OCI-LY7 (cell line): ENCODE measurements around the gene CCDC110. TPM values are rescaled to one million over a fixed set of nuclear protein-coding genes. Genes with fewer than 3 reads are reported as not detected.
A peak's percentile ranks its signal among the peaks of the same experiment; 100 is the strongest.

Experiments
- BruUV-seq: library from RNA; stranded (reverse); fragments of 400-500 nt; replicated peaks from 2 replicates; lab custom pipeline; 2021; lab: Mats Ljungman, UMichigan
- CTCF ChIA-PET: fragments of 300-600 bp; sonication (Branson Sonifier 250); formaldehyde crosslinking; loops from one replicate; lab custom pipeline; 2022; ENCODE audit warnings: antibody characterized with exemption; ENCODE audit not compliant: unreplicated experiment; lab: Charles Lee
- POLR2A ChIA-PET: fragments of 300-600 bp; sonication (Branson Sonifier 250); formaldehyde crosslinking; loops from one replicate; lab custom pipeline; 2022; ENCODE audit warnings: antibody characterized with exemption; lab: Charles Lee
- DNase-seq: peaks from one replicate; pipeline ENCODE4 v3.0.0-alpha.2; 2015; ENCODE audit warnings: low spot score
- H2AFZ ChIP-seq: fragments of 200-600 bp; sonication (generic), shearing (Covaris generic); 2 replicates; pipeline ENCODE4 v1.6.1; 2014; ENCODE audit warnings: mild to moderate bottlenecking, antibody characterized with exemption, low read length, moderate library complexity
- H3K27ac ChIP-seq: fragments of 200-600 bp; sonication (generic); 2 replicates; pipeline ENCODE4 v1.5.1; 2014; ENCODE audit warnings: mixed run types, low read depth, mild to moderate bottlenecking, moderate library complexity, low read length, inconsistent platforms; ENCODE audit not compliant: poor library complexity, severe bottlenecking
- H3K36me3 ChIP-seq: fragments of 200-600 bp; sonication (generic); 2 replicates; pipeline ENCODE4 v1.6.1; 2014; ENCODE audit warnings: mild to moderate bottlenecking, antibody characterized with exemption, low read length, moderate library complexity, mixed read lengths; ENCODE audit not compliant: insufficient read depth
- H3K4me1 ChIP-seq: fragments of 200-600 bp; sonication (generic); 2 replicates; pipeline ENCODE4 v1.5.1; 2014; ENCODE audit warnings: mild to moderate bottlenecking, low read length; ENCODE audit not compliant: insufficient read depth, poor library complexity, severe bottlenecking
- H3K4me2 ChIP-seq: fragments of 200-600 bp; sonication (generic); 2 replicates; pipeline ENCODE4 v1.6.1; 2014; ENCODE audit warnings: mild to moderate bottlenecking, low read length
- H3K4me3 ChIP-seq: fragments of 200-600 bp; sonication (generic); 2 replicates; pipeline ENCODE4 v1.5.1; 2014; ENCODE audit warnings: mild to moderate bottlenecking, low read depth, low read length; ENCODE audit not compliant: poor library complexity, severe bottlenecking
- H3K79me2 ChIP-seq: fragments of 200-600 bp; sonication (generic); 2 replicates; pipeline ENCODE4 v1.6.1; 2016; ENCODE audit warnings: low read depth, mild to moderate bottlenecking, low read length, moderate library complexity, mixed read lengths; ENCODE audit not compliant: insufficient read depth
- H3K9me2 ChIP-seq: fragments of 200-600 bp; sonication (generic); 2 replicates; pipeline ENCODE4 v1.6.1; 2016; ENCODE audit warnings: mild to moderate bottlenecking, low read length, mixed read lengths; ENCODE audit not compliant: insufficient read depth
- H3K9me3 ChIP-seq: fragments of 200-600 bp; sonication (generic); 2 replicates; pipeline ENCODE4 v1.6.1; 2014; ENCODE audit warnings: mild to moderate bottlenecking, mixed run types, low read length, mixed read lengths
- H4K20me1 ChIP-seq: fragments of 200-600 bp; sonication (generic); 2 replicates; pipeline ENCODE4 v1.6.1; 2014; ENCODE audit warnings: mild to moderate bottlenecking, antibody characterized with exemption, low read length, moderate library complexity, mixed read lengths; ENCODE audit not compliant: insufficient read depth
- EZH2phosphoT487 ChIP-seq: fragments of 200-600 bp; sonication (generic); IDR thresholded peaks from 2 replicates; pipeline ENCODE4 v1.6.1; 2018; ENCODE audit warnings: low read depth, borderline replicate concordance, mild to moderate bottlenecking, mixed run types, antibody characterized with exemption, low read length, moderate library complexity, mixed read lengths
- intact Hi-C: fragments of 100-400 bp; cut with micrococcal nuclease; formaldehyde crosslinking; loops from one replicate; pipeline ENCODE4 v1.10.0; 2022; ENCODE audit not compliant: unreplicated experiment
- total RNA-seq, 2 experiments: library from RNA; depleted of rRNA in 1 of 2; stranded (reverse); fragments of >200 nt in 1 of 2; shearing (Covaris generic) in 1 of 2; gene quantifications; 2 replicates each; pipeline ENCODE4 v1.2.3, GENCODE V29; 2014 to 2022
- TF ChIP-seq, protein P1 (sequence below): fragments of 200-600 bp; sonication (generic); conservative IDR thresholded peaks from 2 replicates; pipeline ENCODE4 v1.5.1; 2014; ENCODE audit warnings: mild to moderate bottlenecking, antibody characterized with exemption, low read length, moderate library complexity, mixed read lengths

CCDC110 gene
- total RNA-seq, 2 experiments from 2014 or later = 1.7 to 12.0 TPM

DNA sequence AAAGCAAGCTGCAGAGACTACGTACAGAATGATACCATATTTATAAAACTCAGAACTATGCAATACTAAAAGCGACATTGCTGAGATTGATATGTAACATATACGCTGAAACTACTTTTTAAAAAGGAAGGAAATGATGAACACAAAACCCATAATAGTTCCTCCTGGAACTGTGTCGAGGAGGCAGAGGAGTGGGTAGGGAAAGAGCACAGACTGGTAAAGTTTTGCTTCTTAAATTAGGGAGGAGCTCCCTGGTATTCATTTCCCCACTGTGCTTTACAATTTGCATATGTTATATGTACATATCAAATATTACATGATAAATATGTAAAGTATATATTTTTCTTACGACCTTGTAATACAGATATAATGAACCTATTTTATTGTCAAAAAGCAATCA lies 59.7 kb downstream of the CCDC110 start:
- Histone ChIP-seq H3K4me2 (no peak overlapping the region), H3K9me3 (no peaks in the 10 kb centered on the region), H3K4me3 (no peak overlapping the region), H3K36me3 (peaks cover 68% of the 10 kb centered on the region), H2AFZ (no peak overlapping the region), H3K79me2 (no peaks in the 10 kb centered on the region), H3K4me1 (peaks cover 25% of the 10 kb centered on the region), H3K9me2 (peaks cover 5% of the 10 kb centered on the region; the same call in 1 of the 2 replicates), H4K20me1 (no peaks in the 10 kb centered on the region), H3K27ac (no peak overlapping the region)
- DNase-seq = no peak
- intact Hi-C loops = loop anchor here (5.0 kb wide), 1 partner anchor 175 kb away; no protein-coding TSS in a partner anchor
- POLR2A ChIA-PET = interaction anchor here (1.1 to 4.3 kb wide), 8 partner anchors 13 to 175 kb away, joined by 3 to 26 read pairs (median 5); partner anchors contain the start of genes ANKRD37 and LRP2BP
- TF ChIP-seq, protein P1, sequence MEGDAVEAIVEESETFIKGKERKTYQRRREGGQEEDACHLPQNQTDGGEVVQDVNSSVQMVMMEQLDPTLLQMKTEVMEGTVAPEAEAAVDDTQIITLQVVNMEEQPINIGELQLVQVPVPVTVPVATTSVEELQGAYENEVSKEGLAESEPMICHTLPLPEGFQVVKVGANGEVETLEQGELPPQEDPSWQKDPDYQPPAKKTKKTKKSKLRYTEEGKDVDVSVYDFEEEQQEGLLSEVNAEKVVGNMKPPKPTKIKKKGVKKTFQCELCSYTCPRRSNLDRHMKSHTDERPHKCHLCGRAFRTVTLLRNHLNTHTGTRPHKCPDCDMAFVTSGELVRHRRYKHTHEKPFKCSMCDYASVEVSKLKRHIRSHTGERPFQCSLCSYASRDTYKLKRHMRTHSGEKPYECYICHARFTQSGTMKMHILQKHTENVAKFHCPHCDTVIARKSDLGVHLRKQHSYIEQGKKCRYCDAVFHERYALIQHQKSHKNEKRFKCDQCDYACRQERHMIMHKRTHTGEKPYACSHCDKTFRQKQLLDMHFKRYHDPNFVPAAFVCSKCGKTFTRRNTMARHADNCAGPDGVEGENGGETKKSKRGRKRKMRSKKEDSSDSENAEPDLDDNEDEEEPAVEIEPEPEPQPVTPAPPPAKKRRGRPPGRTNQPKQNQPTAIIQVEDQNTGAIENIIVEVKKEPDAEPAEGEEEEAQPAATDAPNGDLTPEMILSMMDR = no peak
- TF ChIP-seq EZH2phosphoT487 = no peak
- no TSS peak for BruUV-seq
- CTCF ChIA-PET = no interaction called here

DNA sequence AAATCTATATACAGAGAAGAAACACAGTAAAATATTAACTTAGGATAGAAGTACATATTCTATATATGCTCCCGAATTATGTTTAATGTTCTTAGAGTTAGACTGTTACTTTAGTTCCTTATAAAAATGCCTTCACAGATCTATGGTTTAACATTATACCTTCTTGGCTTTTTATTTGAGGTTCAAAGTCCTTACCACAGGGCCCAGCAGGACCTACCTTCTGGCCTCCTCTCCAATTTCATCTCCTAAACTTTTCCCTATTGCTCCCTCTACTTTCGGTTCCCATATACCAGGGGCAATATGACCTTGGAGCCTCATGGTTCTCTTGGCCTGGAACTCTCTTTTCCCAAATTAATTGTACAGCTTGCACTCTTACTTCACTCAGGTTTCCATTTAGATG lies 63.1 kb downstream of the CCDC110 start:
- H3K27ac ChIP-seq = no peak overlapping the region
- intact Hi-C loops = no loop called here
- ChIA-PET CTCF (no interaction called here), POLR2A (interaction anchor here (0.8 to 2.1 kb wide), 3 partner anchors 10 to 17 kb away, joined by 3 to 6 read pairs (median 4); partner anchors contain the start of genes ANKRD37 and LRP2BP)
- no peaks in the 10 kb centered on the region for H4K20me1 ChIP-seq
- H3K9me2 ChIP-seq = no peaks in the 10 kb centered on the region
- H3K9me3 ChIP-seq = no peaks in the 10 kb centered on the region
- peaks cover 17% of the 10 kb centered on the region for H3K4me1 ChIP-seq
- no peak for DNase-seq
- BruUV-seq = no TSS peak
- H3K4me2 ChIP-seq = no peak overlapping the region
- peaks cover 53% of the 10 kb centered on the region for H3K36me3 ChIP-seq
- H3K79me2 ChIP-seq = no peaks in the 10 kb centered on the region
- H3K4me3 ChIP-seq = no peak overlapping the region
- H2AFZ ChIP-seq = no peak overlapping the region
- TF ChIP-seq, protein P1 = no peak
- TF ChIP-seq EZH2phosphoT487 = no peak

DNA sequence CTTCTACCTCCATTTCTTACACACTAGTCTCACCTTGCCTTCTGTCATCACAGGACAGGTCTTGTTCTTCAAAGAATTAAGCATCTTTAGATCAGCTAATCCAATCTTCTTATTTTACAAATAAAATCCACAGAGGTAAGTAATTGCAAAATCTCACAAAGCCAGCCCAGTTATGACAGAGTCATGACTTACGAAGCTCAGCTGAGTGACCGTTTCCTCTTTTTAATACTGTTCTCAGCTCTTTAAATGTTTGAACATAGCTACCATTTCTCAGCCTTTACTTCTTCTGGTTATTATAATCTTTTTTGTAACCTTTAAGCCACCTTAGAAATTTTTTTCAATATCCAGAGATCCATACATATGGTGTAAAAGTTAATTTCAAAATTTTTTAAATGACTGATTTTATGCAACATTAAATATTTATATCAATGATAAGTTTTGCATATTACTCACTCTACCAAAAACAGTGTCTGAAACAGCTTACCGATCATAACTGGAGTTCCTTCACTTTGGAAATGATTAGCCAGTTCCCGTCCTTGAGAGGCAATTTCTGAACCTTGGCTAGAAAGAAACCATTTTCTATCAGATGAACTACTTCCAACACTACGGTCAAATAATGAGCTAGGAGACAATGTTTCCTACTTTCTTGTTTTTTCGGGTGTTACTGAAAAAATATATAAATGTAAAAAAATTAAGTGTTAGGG lies 66.1 kb downstream of the CCDC110 start:
- no TSS peak for BruUV-seq
- POLR2A ChIA-PET = interaction anchor here (0.6 to 3.6 kb wide), 12 partner anchors 9 to 1127 kb away, joined by 3 to 21 read pairs (median 4); partner anchors contain the start of genes ANKRD37 and LRP2BP
- H3K27ac ChIP-seq = no peak overlapping the region

More for the DNA sequence above, 66.1 kb downstream of the CCDC110 start:
- Histone ChIP-seq H4K20me1 (no peaks in the 10 kb centered on the region), H3K4me3 (no peak overlapping the region), H3K36me3 (peaks cover 63% of the 10 kb centered on the region), H3K9me2 (no peaks in the 10 kb centered on the region), H3K4me1 (peaks cover 3% of the 10 kb centered on the region), H2AFZ (no peak overlapping the region), H3K4me2 (peak overlapping the region; percentile 16; the same call in 1 of the 2 replicates), H3K9me3 (no peaks in the 10 kb centered on the region), H3K79me2 (no peaks in the 10 kb centered on the region)
- CTCF ChIA-PET = no interaction called here
- intact Hi-C loops = no loop called here
- TF ChIP-seq, protein P1 = no peak
- no peak for TF ChIP-seq EZH2phosphoT487
- no peak for DNase-seq
